ENCODE results near the gene PRODH2.

Gene PRODH2

DNA sequence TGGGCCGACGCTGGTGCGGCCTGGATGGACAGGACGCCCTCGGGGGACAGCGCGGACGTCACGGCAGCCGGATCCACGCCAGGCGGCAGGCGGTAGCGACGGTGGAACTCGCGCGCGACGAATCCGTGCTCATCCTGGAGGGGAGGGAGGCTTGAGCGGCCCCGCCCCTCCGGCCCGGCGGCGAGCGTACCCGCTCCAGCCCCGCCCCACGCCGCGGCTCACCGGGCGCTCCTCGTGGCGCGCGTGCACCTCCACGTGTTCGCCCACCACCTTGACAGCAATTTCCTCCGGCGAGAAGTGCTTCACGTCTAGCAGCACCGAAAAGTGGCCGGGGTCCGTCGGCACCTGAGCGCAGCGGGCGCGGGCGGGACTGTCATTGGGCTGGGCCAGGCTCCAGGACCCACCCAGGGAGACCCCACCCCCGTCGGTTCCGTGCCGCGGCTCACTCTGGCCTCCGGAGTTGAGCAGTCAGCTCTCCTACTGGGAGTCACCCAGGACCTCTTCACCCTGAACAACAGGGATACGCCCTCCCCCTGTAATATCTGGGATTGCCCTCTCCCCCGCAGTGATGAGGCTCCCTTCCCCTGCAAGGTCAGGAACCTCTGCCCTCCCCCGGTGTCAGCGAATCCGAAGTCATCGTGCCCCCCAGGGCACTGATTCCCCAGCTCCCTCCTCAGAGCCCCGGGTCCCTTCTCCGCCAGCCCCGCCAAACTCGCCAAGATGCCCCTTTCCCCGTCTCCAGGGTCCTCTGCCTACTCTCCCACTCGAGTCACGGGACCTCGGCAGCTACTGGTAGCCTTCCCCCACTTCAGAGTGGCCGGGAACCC is 56.9 kb downstream of the PRODH2 start:
- peak; percentile 64 for DNase-seq

DNA sequence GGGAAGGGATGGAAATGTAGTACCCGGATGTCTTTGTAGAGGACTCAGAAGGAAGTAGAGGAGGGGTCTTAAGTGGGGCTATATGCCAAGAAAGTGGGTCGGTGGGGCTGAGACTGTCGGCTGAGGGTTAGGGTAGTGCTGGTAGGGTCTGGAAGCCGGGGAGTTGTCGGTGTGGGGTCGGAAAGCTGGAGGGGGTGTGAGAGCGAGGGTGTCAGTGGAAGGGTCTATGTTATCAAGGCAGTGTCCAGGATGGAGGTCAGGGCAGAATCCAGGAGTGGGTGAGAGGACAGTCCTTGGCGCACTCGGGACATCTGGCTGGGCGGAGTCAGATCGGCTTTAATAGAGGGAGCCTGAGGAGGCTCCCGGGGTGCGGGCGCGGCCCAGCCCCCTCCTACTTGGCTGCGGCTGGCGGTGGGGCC is 57.5 kb downstream of the PRODH2 start:
- no peak for DNase-seq

GRCh38 chr19:35754370-35755130 is 58.1 kb downstream of the PRODH2 start:
- DNase-seq = no peak

GRCh38 chr19:35753634-35754369 is 58.8 kb downstream of the PRODH2 start:
- DNase-seq = no peak

DNA sequence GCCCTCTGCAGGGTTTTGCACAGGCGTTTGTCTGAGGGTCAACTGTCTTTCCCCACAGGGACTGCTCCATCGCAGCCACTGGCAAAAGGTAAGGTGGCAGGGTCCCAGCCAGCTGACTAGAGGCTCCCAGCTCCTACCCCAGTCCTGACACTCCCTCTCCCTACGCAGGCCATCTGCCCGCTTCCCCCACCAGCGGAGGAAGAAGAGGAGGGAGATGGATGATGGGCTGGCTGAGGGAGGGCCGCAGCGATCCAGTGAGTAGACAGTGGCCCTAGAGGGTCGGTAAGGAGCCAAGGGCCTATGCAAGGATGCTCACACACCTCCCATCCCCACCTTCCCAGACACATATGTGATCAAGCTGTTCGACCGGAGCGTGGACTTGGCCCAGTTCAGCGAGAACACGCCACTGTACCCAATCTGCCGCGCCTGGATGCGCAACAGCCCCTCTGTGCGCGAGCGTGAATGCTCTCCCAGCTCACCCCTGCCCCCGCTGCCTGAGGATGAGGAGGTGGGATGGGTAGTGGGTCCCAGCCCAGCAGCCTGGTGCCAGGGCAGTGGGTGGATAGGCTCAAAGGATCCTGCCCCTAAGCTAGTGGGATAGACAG is 59.8 kb downstream of the PRODH2 start:
- no peak for DNase-seq

DNA sequence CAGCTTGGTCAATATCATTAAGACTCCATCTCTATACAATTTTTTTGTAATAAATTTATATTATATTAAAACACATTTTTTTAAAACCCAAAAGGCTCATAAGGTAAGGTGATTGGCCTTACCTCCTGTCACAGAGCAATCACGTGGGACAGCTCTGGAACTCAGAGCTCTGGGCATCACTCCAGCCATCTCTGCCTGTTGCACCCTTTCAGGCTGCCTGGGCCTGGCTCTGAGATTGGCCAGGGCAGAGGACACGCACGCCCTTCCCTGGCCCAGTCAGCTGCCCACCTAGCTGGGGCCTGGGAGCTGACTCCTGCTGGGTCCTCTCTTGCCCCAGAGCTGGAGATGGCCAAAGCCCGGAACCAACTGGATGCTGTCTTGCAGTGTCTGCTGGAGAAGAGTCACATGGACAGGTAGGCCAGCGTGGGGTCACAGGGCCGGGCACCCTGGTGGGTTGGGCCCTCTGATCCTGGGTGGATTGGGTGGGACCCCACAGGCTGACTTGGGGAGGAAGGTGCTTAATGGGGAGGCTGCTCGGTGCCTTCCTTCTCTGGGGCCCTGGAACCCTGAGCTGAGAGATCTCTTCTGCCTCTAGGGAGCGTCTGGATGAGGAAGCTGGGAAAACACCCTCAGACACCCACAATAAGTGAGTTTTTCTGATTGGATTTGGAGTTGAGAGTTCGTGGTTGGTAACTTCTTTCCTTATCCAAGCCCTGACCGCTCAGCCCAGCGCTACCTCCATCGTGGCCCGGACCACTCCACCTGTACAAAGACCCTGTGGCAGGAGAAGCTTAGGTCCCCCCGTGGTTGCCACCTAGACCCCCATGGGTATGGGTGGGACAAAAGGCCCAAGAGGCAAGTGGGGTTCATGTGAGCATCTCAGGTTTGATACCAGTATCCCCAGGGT is 60.6 kb downstream of the PRODH2 start:
- no peak for DNase-seq

DNA sequence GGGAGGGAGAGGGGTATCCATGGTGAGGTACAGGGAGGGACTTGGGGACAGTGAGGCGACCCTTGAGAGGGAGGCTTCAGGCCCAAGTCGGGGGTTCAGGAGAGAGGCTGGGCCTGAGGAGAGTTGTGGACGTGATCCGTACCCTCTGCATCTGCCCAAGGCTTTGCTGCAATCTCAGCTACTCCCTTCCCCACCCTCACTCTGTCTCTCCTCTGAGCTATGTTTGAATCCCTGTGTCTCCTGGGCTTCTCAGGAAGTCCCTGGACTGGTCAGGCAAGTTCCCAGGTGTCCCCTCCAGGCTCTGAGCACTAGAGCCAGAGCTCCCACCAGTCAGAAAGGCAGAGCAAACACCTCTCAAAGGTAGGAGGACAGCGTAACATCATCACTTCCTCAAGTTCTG is 62.5 kb downstream of the PRODH2 start:
- no peak for DNase-seq
